ENCODE results near the gene OTULIN. TPM values are rescaled to one million over a fixed set of nuclear protein-coding genes. Genes with fewer than 3 reads are reported as not detected.

OTULIN gene
- polyA plus RNA-seq, 1 donor (not counting 4 experiments of a cell fraction or from before 2014, with no cell fraction given): 18.3 TPM

- TF ChIP-seq CTCF (optimal IDR thresholded peaks at IDR 0.05 in 1 of 3, IDR thresholded peaks at IDR 0.05 in 1 of 3, conservative IDR thresholded peaks at IDR 0.05 in 1 of 3; ENCODE audit: extremely low read depth in 1 of 3, insufficient read depth in 2 of 3, low read length in 3 of 3): no peak
- H3K9me1 ChIP-seq (ENCODE audit: control insufficient read depth, extremely low read depth, insufficient read depth, low read length): no peaks in the 10 kb centered on the region
- no peak overlapping the region for H3K9ac ChIP-seq (ENCODE audit: control insufficient read depth, extremely low read depth, insufficient read depth, low read length)
- no peak overlapping the region for H2AFZ ChIP-seq (ENCODE audit: control insufficient read depth, low read length)
- no peak for FAIRE-seq
- H3K27me3 ChIP-seq (ENCODE audit: control insufficient read depth, extremely low read depth, insufficient read depth, low read length): no peaks in the 10 kb centered on the region
- DNase-seq (ENCODE audit: low read depth, low spot score): no peak
- no peaks in the 10 kb centered on the region for H4K20me1 ChIP-seq (ENCODE audit: control insufficient read depth, extremely low read depth, insufficient read depth, low read length)
- peaks cover 37% of the 10 kb centered on the region for H3K79me2 ChIP-seq (ENCODE audit: control insufficient read depth, insufficient read depth, low read length)
- dilution Hi-C loops (cut with MboI; ENCODE audit: extremely low pct_ligation_motif_present, low sequenced_read_pairs): no loop called here
- no peak overlapping the region for H3K4me3 ChIP-seq (ENCODE audit: control insufficient read depth in 2 of 3, extremely low read depth in 1 of 3, insufficient read depth in 2 of 3, low read depth in 1 of 3, low read length in 3 of 3)
- H3K27ac ChIP-seq (ENCODE audit: control insufficient read depth, insufficient read depth, low read length): no peak overlapping the region
- H3K4me1 ChIP-seq (ENCODE audit: control insufficient read depth, extremely low read depth, insufficient read depth, low read length): peaks cover 32% of the 10 kb centered on the region
- H3K9me3 ChIP-seq (ENCODE audit: control insufficient read depth, low read depth, low read length): no peaks in the 10 kb centered on the region
- H3K36me3 ChIP-seq (ENCODE audit: control insufficient read depth in 2 of 2, extremely low read depth in 1 of 2, insufficient read depth in 2 of 2, low read length in 2 of 2): peaks cover 6 to 17% of the 10 kb centered on the region in 2 experiments
- H3K4me2 ChIP-seq (ENCODE audit: control insufficient read depth, extremely low read depth, insufficient read depth, low read depth, low read length): no peak overlapping the region
Measured at GRCh38 chr5:14679595-14679994, 15.1 kb downstream of the OTULIN start.

GRCh38 chr5:14681236-14681752, 16.8 kb downstream of the OTULIN start:
- Histone ChIP-seq H3K4me3 (ENCODE audit: control insufficient read depth in 2 of 3, extremely low read depth in 1 of 3, insufficient read depth in 2 of 3, low read depth in 1 of 3, low read length in 3 of 3) (no peak overlapping the region), H3K9me1 (ENCODE audit: control insufficient read depth, extremely low read depth, insufficient read depth, low read length) (no peaks in the 10 kb centered on the region), H3K4me1 (ENCODE audit: control insufficient read depth, extremely low read depth, insufficient read depth, low read length) (peaks cover 21% of the 10 kb centered on the region), H3K27me3 (ENCODE audit: control insufficient read depth, extremely low read depth, insufficient read depth, low read length) (no peaks in the 10 kb centered on the region), H4K20me1 (ENCODE audit: control insufficient read depth, extremely low read depth, insufficient read depth, low read length) (no peaks in the 10 kb centered on the region), H3K36me3 (ENCODE audit: control insufficient read depth in 2 of 2, extremely low read depth in 1 of 2, insufficient read depth in 2 of 2, low read length in 2 of 2) (peaks cover 6 to 21% of the 10 kb centered on the region in 2 experiments), H3K4me2 (ENCODE audit: control insufficient read depth, extremely low read depth, insufficient read depth, low read depth, low read length) (no peak overlapping the region), H3K9me3 (ENCODE audit: control insufficient read depth, low read depth, low read length) (no peaks in the 10 kb centered on the region), H3K27ac (ENCODE audit: control insufficient read depth, insufficient read depth, low read length) (no peak overlapping the region), H3K79me2 (ENCODE audit: control insufficient read depth, insufficient read depth, low read length) (peaks cover 24% of the 10 kb centered on the region), H3K9ac (ENCODE audit: control insufficient read depth, extremely low read depth, insufficient read depth, low read length) (no peak overlapping the region), H2AFZ (ENCODE audit: control insufficient read depth, low read length) (no peak overlapping the region)
- no peak for DNase-seq (ENCODE audit: low read depth, low spot score)
- dilution Hi-C loops (cut with MboI; ENCODE audit: extremely low pct_ligation_motif_present, low sequenced_read_pairs): no loop called here
- TF ChIP-seq EZH2 (IDR thresholded peaks at IDR 0.05; ENCODE audit: low read length) (no peak), CTCF (optimal IDR thresholded peaks at IDR 0.05 in 1 of 3, IDR thresholded peaks at IDR 0.05 in 1 of 3, conservative IDR thresholded peaks at IDR 0.05 in 1 of 3; ENCODE audit: extremely low read depth in 1 of 3, insufficient read depth in 2 of 3, low read length in 3 of 3) (no peak)
- no peak for FAIRE-seq
